ENCODE results near the gene NPR2.

DNA sequence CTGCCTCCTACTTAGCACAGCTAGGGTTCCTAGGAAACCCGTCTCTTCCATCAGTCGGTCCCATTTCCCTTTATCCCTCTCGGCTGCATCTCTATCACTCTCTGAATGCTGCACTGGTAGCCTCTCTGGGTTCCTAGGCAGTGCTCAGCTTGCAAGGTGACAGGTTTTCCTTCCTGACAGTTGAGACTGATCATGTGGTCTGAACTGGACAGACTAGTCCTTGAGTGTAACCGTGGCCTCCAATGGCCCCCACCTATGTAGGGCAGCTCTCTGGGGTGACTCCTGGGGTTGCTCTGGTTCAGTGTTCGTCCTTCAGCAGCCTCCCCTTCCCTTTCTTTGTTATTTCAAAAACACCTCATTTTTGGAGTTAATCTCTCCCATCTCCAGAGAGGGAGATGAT is 41.4 kb downstream of the NPR2 start:
- TF ChIP-seq CTCF (IDR thresholded peaks at IDR 0.05; ENCODE audit: extremely low read depth in 1 of 2, insufficient read depth in 1 of 2, low read depth in 1 of 2, low read length in 2 of 2) = no peak
- TF ChIP-seq POLR2A (IDR thresholded peaks at IDR 0.05; ENCODE audit: low read depth, low read length) = no peak
- no peak for TF ChIP-seq FOS (IDR thresholded peaks at IDR 0.05; ENCODE audit: borderline replicate concordance, insufficient read depth, low read length)
- no peak for TF ChIP-seq MYC (IDR thresholded peaks at IDR 0.05; ENCODE audit: low read depth, low read length)
- TF ChIP-seq MAX (IDR thresholded peaks at IDR 0.05; ENCODE audit: insufficient read depth, insufficient read length) = no peak
- TF ChIP-seq EZH2 (IDR thresholded peaks at IDR 0.05; ENCODE audit: borderline replicate concordance, low read depth, low read length, severe bottlenecking) = no peak
- TF ChIP-seq POLR2AphosphoS5 (IDR thresholded peaks at IDR 0.05; ENCODE audit: insufficient read depth, low read depth, low read length) = no peak
- no peak for TF ChIP-seq GATA2 (IDR thresholded peaks at IDR 0.05; ENCODE audit: insufficient read depth, insufficient read length, low read depth, low read length)
- no peak for TF ChIP-seq JUN (IDR thresholded peaks at IDR 0.05; ENCODE audit: borderline replicate concordance, insufficient read depth, insufficient read length, low read depth)
